GM23248 (cell line): Measurements from ENCODE around the gene FARP1. TPM values are rescaled to one million over a fixed set of nuclear protein-coding genes. Genes with fewer than 3 reads are reported as not detected.

Source experiments
- DNase-seq: peaks from one replicate; pipeline ENCODE4 v3.0.0-alpha.2; 2015
- H2AFZ ChIP-seq: fragments of 200-600 bp; sonication (generic); 2 replicates; pipeline ENCODE4 v1.6.1; 2016; ENCODE audit warnings: antibody characterized with exemption
- H3F3A ChIP-seq: fragments of 200-600 bp; sonication (generic); 2 replicates; pipeline ENCODE4 v1.6.1; 2016; ENCODE audit warnings: mild to moderate bottlenecking, antibody characterized with exemption, mixed run types; ENCODE audit not compliant: insufficient read depth
- H3K27ac ChIP-seq: fragments of 200-600 bp; sonication (generic); 2 replicates; pipeline ENCODE4 v1.5.1; 2016; ENCODE audit warnings: mild to moderate bottlenecking
- H3K27me3 ChIP-seq: fragments of 200-600 bp; sonication (generic); replicated peaks from 2 replicates; pipeline ENCODE4 v1.6.1; 2016; ENCODE audit warnings: mild to moderate bottlenecking; ENCODE audit not compliant: insufficient read depth
- H3K36me3 ChIP-seq: fragments of 200-600 bp; sonication (generic); 2 replicates; pipeline ENCODE4 v1.6.1; 2016; ENCODE audit warnings: low read depth, mild to moderate bottlenecking
- H3K4me1 ChIP-seq: fragments of 200-600 bp; sonication (generic); 2 replicates; pipeline ENCODE4 v1.6.1; 2016; ENCODE audit warnings: mild to moderate bottlenecking; ENCODE audit not compliant: insufficient read depth
- H3K4me2 ChIP-seq: fragments of 200-600 bp; sonication (generic); one replicate; pipeline ENCODE4 v1.6.1; 2016; ENCODE audit warnings: mild to moderate bottlenecking; ENCODE audit not compliant: unreplicated experiment
- H3K4me3 ChIP-seq: fragments of 200-600 bp; sonication (generic); 2 replicates; pipeline ENCODE4 v1.5.1; 2016; ENCODE audit warnings: mild to moderate bottlenecking
- H3K79me2 ChIP-seq: fragments of 200-600 bp; sonication (generic); 2 replicates; pipeline ENCODE4 v1.6.1; 2016; ENCODE audit warnings: mild to moderate bottlenecking; ENCODE audit not compliant: insufficient read depth
- H3K9ac ChIP-seq: fragments of 200-600 bp; sonication (generic); 2 replicates; pipeline ENCODE4 v1.6.1; 2016; ENCODE audit warnings: mild to moderate bottlenecking
- H3K9me2 ChIP-seq: fragments of 200-600 bp; sonication (generic); 2 replicates; pipeline ENCODE4 v1.6.1; 2016; ENCODE audit warnings: mixed run types, mild to moderate bottlenecking, moderate library complexity; ENCODE audit not compliant: insufficient read depth
- H3K9me3 ChIP-seq: fragments of 200-600 bp; sonication (generic); one replicate; pipeline ENCODE4 v1.6.1; 2017; ENCODE audit warnings: low read depth
- H4K20me1 ChIP-seq: fragments of 200-600 bp; sonication (generic); 2 replicates; pipeline ENCODE4 v1.6.0; 2016; ENCODE audit not compliant: insufficient read depth
- EZH2 ChIP-seq: fragments of 200-600 bp; sonication (generic); IDR thresholded peaks from 2 replicates; pipeline ENCODE4 v1.6.1; 2018; ENCODE audit warnings: antibody characterized with exemption, mild to moderate bottlenecking; ENCODE audit not compliant: insufficient read depth, poor library complexity, severe bottlenecking
- EZH2phosphoT487 ChIP-seq: fragments of 200-600 bp; sonication (generic); IDR thresholded peaks from 2 replicates; pipeline ENCODE4 v1.6.1; 2018; ENCODE audit warnings: antibody characterized with exemption, moderate library complexity, mild to moderate bottlenecking, low read depth; ENCODE audit not compliant: insufficient read depth
- WGBS, 2 experiments: methylation state at CpG; one replicate each; pipeline ENCODE4 v1.1.6; 2015 to 2017; ENCODE audit warnings: low lambda C conversion rate in 2 of 2, low coverage in 1 of 2; ENCODE audit errors: missing lambda C conversion rate in 2 of 2; 5-methylcytosine and 5-hydroxymethylcytosine counted together
- in situ Hi-C: fragments of 300-500 bp; cut with MboI; formaldehyde crosslinking; loops from 2 replicates; pipeline ENCODE4 v1.15.0; 2020
- polyA plus RNA-seq: library from polyadenylated mRNA; unstranded; fragments of >200 nt; fragmentation: Nextera tagmentation; extraction: Ambion mirVana; gene quantifications from 2 replicates; pipeline ENCODE4 v1.2.1, GENCODE V29; 2016
- total RNA-seq: library from RNA; depleted of rRNA; stranded (reverse); fragments of >200 nt; shearing (Covaris generic); gene quantifications from 2 replicates; pipeline ENCODE4 v1.2.3, GENCODE V29; 2014

FARP1 gene
- total and polyA plus RNA-seq, 2 experiments from 2014 or later, result 53.7 to 56.6 TPM

- H3K4me1 ChIP-seq, result peaks cover 42% of the 10 kb centered on the region
- DNase-seq, result peak; percentile 78
Observed at GRCh38 chr13:98301721-98302120, 158.8 kb downstream of the FARP1 start.

GRCh38 chr13:98303858-98304257, 161.0 kb downstream of the FARP1 start:
- H3K4me3 ChIP-seq, result no peak overlapping the region
- WGBS, 2 experiments, result 88 to 89% methylated on average over 6 of the region's 6 CpGs
- H3K9me2 ChIP-seq, result no peaks in the 10 kb centered on the region
- peaks cover 95% of the 10 kb centered on the region for H3K79me2 ChIP-seq
- peaks cover 23% of the 10 kb centered on the region for H3F3A ChIP-seq
- TF ChIP-seq EZH2 (no peak), EZH2phosphoT487 (no peak)
- H3K36me3 ChIP-seq, result no peaks in the 10 kb centered on the region
- in situ Hi-C loops, result no loop called here
- no peak overlapping the region for H3K9ac ChIP-seq
- no peaks in the 10 kb centered on the region for H3K9me3 ChIP-seq
- no peak overlapping the region for H2AFZ ChIP-seq
- DNase-seq, result no peak
- no peaks in the 10 kb centered on the region for H4K20me1 ChIP-seq
- no peak overlapping the region for H3K27ac ChIP-seq
- H3K4me2 ChIP-seq, result no peak overlapping the region
- H3K27me3 ChIP-seq, result no peaks in the 10 kb centered on the region
- H3K4me1 ChIP-seq, result peaks cover 35% of the 10 kb centered on the region

More at GRCh38 chr13:98301721-98302120, 158.8 kb downstream of the FARP1 start:
- H3K4me2 ChIP-seq, result peak overlapping the region; percentile 67
- H3K27ac ChIP-seq, result peak overlapping the region; percentile 79
- peaks cover 95% of the 10 kb centered on the region for H3K79me2 ChIP-seq
- peak overlapping the region; percentile 58 for H3K9ac ChIP-seq
- no peaks in the 10 kb centered on the region for H4K20me1 ChIP-seq
- peak overlapping the region; percentile 37 for H3K4me3 ChIP-seq
- H2AFZ ChIP-seq, result no peak overlapping the region
- peaks cover 23% of the 10 kb centered on the region for H3F3A ChIP-seq
- no peak for TF ChIP-seq EZH2phosphoT487
- no peak for TF ChIP-seq EZH2
- no peaks in the 10 kb centered on the region for H3K9me2 ChIP-seq
- no peaks in the 10 kb centered on the region for H3K36me3 ChIP-seq
- H3K27me3 ChIP-seq, result no peaks in the 10 kb centered on the region
- in situ Hi-C loops, result no loop called here
- WGBS, 2 experiments, result 15 to 24% methylated on average over 7 of the region's 7 CpGs
- no peaks in the 10 kb centered on the region for H3K9me3 ChIP-seq

- no peak for TF ChIP-seq EZH2phosphoT487
- 97 to 98% methylated on average over 4 of the region's 4 CpGs for WGBS, 2 experiments
- Histone ChIP-seq H3K9me2 (no peaks in the 10 kb centered on the region), H2AFZ (no peak overlapping the region), H3K36me3 (no peaks in the 10 kb centered on the region), H3K79me2 (peaks cover 84% of the 10 kb centered on the region), H3K4me2 (no peak overlapping the region), H3K9me3 (no peaks in the 10 kb centered on the region), H3K27me3 (no peaks in the 10 kb centered on the region), H3K4me1 (peaks cover 19% of the 10 kb centered on the region), H3F3A (peaks cover 18% of the 10 kb centered on the region), H3K9ac (no peak overlapping the region), H3K4me3 (no peak overlapping the region), H3K27ac (no peak overlapping the region), H4K20me1 (no peaks in the 10 kb centered on the region)
- in situ Hi-C loops, result no loop called here
- no peak for DNase-seq
Observed at GRCh38 chr13:98305670-98306069, 162.8 kb downstream of the FARP1 start.

GRCh38 chr13:98307463-98308085, 164.7 kb downstream of the FARP1 start:
- no peak overlapping the region for H3K4me3 ChIP-seq
- H3K79me2 ChIP-seq, result peaks cover 72% of the 10 kb centered on the region
- H3K4me1 ChIP-seq, result 0 out of 2 replicates have a peak, but pooled peaks cover under 1% of the 10 kb centered on the region
- H2AFZ ChIP-seq, result no peak overlapping the region
- no peak for DNase-seq
- no peak overlapping the region for H3K9ac ChIP-seq
- WGBS, 2 experiments, result 50 to 58% methylated on average over 14 to 16 of the region's 16 CpGs
- no peaks in the 10 kb centered on the region for H4K20me1 ChIP-seq
- H3K4me2 ChIP-seq, result no peak overlapping the region
- H3K36me3 ChIP-seq, result no peaks in the 10 kb centered on the region
- H3K9me3 ChIP-seq, result no peaks in the 10 kb centered on the region
- no peaks in the 10 kb centered on the region for H3K27me3 ChIP-seq
- no peak overlapping the region for H3K27ac ChIP-seq
- in situ Hi-C loops, result no loop called here
- H3F3A ChIP-seq, result no peaks in the 10 kb centered on the region
- no peaks in the 10 kb centered on the region for H3K9me2 ChIP-seq
- TF ChIP-seq EZH2 (no peak), EZH2phosphoT487 (no peak)
